Omental fat pad (tissue), 4 donors: ENCODE results near the gene EPHA6. TPM values are rescaled to one million over a fixed set of nuclear protein-coding genes. Genes with fewer than 3 reads are reported as not detected.
A peak's percentile ranks its signal among the peaks of the same experiment; 100 is the strongest.

Source experiments
- ATAC-seq: fragments of 150-250 bp; one replicate; pipeline ENCODE4 v1.9.1; 2016; ENCODE audit warnings: mild to moderate bottlenecking, moderate library complexity; ENCODE audit not compliant: low FRiP score
- DNase-seq: peaks from one replicate; pipeline ENCODE4 v3.0.0-alpha.2; 2019; ENCODE audit warnings: low spot score
- total RNA-seq, 4 donors: library from RNA; depleted of rRNA; stranded (reverse); fragments of >200 nt; gene quantifications; one replicate each; pipeline ENCODE4 v1.1.0, GENCODE V29; 2016
- TF ChIP-seq, protein P1 (sequence below), 3 donors: fragments of 450-650 bp; IDR thresholded peaks; one replicate each; pipeline ENCODE4 v1.5.1; 2016 to 2017; ENCODE audit warnings: antibody characterized with exemption in 3 of 3, mild to moderate bottlenecking in 3 of 3, moderate library complexity in 2 of 3

Gene EPHA6
- 1 to 10 TPM in 2 of 4 donors, under 1 TPM in 1, not detected in 1; 0.56 to 5.0 (median 2.4) TPM for total RNA-seq

DNA sequence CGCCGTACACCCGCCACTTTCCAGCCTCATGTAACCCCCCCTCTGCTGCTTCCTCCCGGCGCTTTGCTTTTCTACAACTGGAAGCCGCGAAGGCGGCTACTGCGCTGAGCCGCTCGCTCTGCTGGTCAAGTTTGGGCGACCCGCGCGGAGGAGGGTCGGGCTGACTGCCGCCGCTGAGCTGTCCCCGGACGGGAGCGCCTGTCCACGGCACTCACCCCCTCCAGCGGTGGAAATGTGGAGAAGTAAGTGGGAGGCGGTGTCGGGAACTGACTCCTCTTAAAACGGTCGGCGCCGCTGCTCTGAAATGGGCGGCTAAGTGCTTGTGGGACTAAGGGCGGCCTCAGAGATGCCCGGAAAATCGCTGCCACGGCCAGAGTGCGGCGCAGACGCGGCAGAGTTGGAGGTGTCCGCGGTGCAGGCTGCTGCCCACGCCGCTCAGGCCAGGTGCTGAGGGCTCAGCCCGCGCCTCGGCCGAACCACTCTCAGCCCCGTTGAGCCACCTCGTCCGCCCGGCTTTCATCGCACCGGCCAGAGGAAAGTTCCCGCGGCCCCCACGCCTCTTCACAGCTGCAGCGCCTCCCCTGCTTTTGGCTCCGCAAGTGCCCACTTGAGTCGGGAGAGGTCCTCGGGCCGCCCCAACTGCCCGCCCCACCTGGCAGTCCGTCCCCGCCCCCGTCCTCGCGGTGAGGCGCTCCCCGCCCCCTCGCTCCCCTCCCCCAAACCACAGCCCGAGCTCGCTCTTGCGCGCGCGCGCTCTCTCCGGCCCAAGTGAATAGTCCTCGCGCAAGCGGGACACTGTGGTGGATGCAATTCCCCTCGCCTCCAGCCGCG, at the start of gene EPHA6:
Gene EPHA6, plus strand, starts transcription at position 775 of the 831 bp plus-strand sequence.
- DNase-seq, result no peak
- peak; percentile 73 for ATAC-seq
- TF ChIP-seq, protein P1, sequence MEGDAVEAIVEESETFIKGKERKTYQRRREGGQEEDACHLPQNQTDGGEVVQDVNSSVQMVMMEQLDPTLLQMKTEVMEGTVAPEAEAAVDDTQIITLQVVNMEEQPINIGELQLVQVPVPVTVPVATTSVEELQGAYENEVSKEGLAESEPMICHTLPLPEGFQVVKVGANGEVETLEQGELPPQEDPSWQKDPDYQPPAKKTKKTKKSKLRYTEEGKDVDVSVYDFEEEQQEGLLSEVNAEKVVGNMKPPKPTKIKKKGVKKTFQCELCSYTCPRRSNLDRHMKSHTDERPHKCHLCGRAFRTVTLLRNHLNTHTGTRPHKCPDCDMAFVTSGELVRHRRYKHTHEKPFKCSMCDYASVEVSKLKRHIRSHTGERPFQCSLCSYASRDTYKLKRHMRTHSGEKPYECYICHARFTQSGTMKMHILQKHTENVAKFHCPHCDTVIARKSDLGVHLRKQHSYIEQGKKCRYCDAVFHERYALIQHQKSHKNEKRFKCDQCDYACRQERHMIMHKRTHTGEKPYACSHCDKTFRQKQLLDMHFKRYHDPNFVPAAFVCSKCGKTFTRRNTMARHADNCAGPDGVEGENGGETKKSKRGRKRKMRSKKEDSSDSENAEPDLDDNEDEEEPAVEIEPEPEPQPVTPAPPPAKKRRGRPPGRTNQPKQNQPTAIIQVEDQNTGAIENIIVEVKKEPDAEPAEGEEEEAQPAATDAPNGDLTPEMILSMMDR (IDR thresholded peaks at IDR 0.05), result no peak

GRCh38 chr3:96776818-96777217, 37.6 kb upstream of the EPHA6 start:
- TF ChIP-seq, protein P1 (IDR thresholded peaks at IDR 0.05), result no peak
- ATAC-seq (no peak), DNase-seq (no peak)

GRCh38 chr3:96779810-96780209, 34.6 kb upstream of the EPHA6 start:
- TF ChIP-seq, protein P1 (IDR thresholded peaks at IDR 0.05), result no peak
- no peak for DNase-seq
- no peak for ATAC-seq

- ATAC-seq (no peak), DNase-seq (no peak)
- TF ChIP-seq, protein P1 (IDR thresholded peaks at IDR 0.05), result no peak
Observed at GRCh38 chr3:96796101-96796500, 18.3 kb upstream of the EPHA6 start.

DNA sequence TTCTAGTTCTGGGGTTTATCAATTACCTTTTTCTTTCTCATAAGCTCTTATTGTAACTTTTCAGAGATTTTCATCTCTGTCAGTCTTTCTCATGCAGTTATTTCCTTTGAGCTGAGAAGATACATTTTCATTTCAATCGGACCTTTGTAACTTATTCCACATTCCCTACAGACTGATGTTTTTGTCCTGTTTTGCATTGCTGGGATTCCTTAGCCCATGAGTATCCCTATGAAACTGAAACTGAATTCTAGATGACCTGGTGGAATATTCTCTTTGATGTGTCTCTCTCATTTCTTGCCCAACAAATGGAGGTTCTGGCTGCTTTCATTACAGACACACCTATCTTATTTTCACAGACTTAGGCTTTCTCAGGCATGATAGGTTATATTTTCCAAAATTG, 10.5 kb upstream of the EPHA6 start:
- no peak for ATAC-seq
- TF ChIP-seq, protein P1 (IDR thresholded peaks at IDR 0.05), result no peak
- no peak for DNase-seq

DNA sequence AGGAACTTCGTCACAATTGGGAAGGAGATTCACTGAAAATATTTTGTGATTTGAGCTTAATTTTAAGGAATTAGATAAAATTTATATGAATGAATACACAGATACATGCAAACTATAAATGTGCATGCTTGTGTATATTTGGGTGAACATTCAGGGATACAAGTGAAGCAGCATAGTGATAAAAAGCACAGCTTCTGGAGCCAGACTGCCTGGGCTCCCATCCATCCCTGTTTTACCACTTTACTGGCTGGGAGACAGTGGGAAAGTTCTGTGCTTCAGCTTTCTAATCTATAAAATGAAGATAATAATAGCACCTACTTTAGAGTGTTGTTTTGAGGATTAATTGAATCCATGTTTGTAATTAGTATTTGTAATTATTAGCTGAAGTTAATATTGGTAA, 8.1 kb upstream of the EPHA6 start:
- DNase-seq (no peak), ATAC-seq (no peak)
- TF ChIP-seq, protein P1 (IDR thresholded peaks at IDR 0.05), result no peak
